Measurements from ENCODE around the gene ASB9. TPM values are rescaled to one million over a fixed set of nuclear protein-coding genes. Genes with fewer than 3 reads are reported as not detected.
A peak's percentile ranks its signal among the peaks of the same experiment; 100 is the strongest.
"Not testable (repeated sequence)": the region's sequence is repeated elsewhere in the genome, so short reads cannot be mapped to it uniquely, and the experiment has no call there.

Gene ASB9
- total RNA-seq, 1 experiment from 2014 or later, result 0.68 TPM

- intact Hi-C loops (cut with micrococcal nuclease), result no loop called here
- H3K4me1 Mint-ChIP-seq (ENCODE audit: insufficient read depth, unreplicated experiment), result no peaks in the 10 kb centered on the region
- no peak overlapping the region for H3K4me3 Mint-ChIP-seq (ENCODE audit: unreplicated experiment)
- DNase-seq (ENCODE audit: unreplicated experiment), result no peak
- CTCF ChIA-PET, result no interaction called here
- BruUV-seq (replicated peaks), result no TSS peak
- no peak for TF ChIP-seq CTCF (IDR thresholded peaks at IDR 0.05; ENCODE audit: unreplicated experiment)
- H3K27ac Mint-ChIP-seq (ENCODE audit: low read depth, unreplicated experiment), result no peak overlapping the region
- no peaks in the 10 kb centered on the region for H3K36me3 Mint-ChIP-seq (ENCODE audit: insufficient read depth, unreplicated experiment)
- H3K9me3 Mint-ChIP-seq (ENCODE audit: unreplicated experiment), result no peaks in the 10 kb centered on the region
- POLR2A ChIA-PET, result no interaction called here
- peaks cover 53% of the 10 kb centered on the region for H3K27me3 Mint-ChIP-seq (ENCODE audit: insufficient read depth, unreplicated experiment)
Observed at GRCh38 chrX:15204130-15204751, 65.6 kb downstream of the ASB9 start.

- intact Hi-C loops (cut with micrococcal nuclease), result no loop called here
- no peak overlapping the region for H3K27ac Mint-ChIP-seq (ENCODE audit: low read depth, unreplicated experiment)
- H3K4me1 Mint-ChIP-seq (ENCODE audit: insufficient read depth, unreplicated experiment), result no peaks in the 10 kb centered on the region
- ChIA-PET POLR2A (no interaction called here), CTCF (interaction anchor here (0.6 kb wide), 1 partner anchor 14 kb away, joined by 3 read pairs; no protein-coding TSS in a partner anchor)
- no peaks in the 10 kb centered on the region for H3K36me3 Mint-ChIP-seq (ENCODE audit: insufficient read depth, unreplicated experiment)
- peaks cover 53% of the 10 kb centered on the region for H3K27me3 Mint-ChIP-seq (ENCODE audit: insufficient read depth, unreplicated experiment)
- H3K9me3 Mint-ChIP-seq (ENCODE audit: unreplicated experiment), result no peaks in the 10 kb centered on the region
- no TSS peak for BruUV-seq (replicated peaks)
- H3K4me3 Mint-ChIP-seq (ENCODE audit: unreplicated experiment), result no peak overlapping the region
- TF ChIP-seq CTCF (IDR thresholded peaks at IDR 0.05; ENCODE audit: unreplicated experiment), result no peak
- no peak for DNase-seq (ENCODE audit: unreplicated experiment)
Observed at GRCh38 chrX:15203694-15204093, 66.2 kb downstream of the ASB9 start.

- Mint-ChIP-seq H3K27me3 (ENCODE audit: insufficient read depth, unreplicated experiment) (peaks cover 51% of the 10 kb centered on the region), H3K4me1 (ENCODE audit: insufficient read depth, unreplicated experiment) (no peaks in the 10 kb centered on the region), H3K9me3 (ENCODE audit: unreplicated experiment) (no peaks in the 10 kb centered on the region), H3K4me3 (ENCODE audit: unreplicated experiment) (no peak overlapping the region), H3K27ac (ENCODE audit: low read depth, unreplicated experiment) (no peak overlapping the region), H3K36me3 (ENCODE audit: insufficient read depth, unreplicated experiment) (no peaks in the 10 kb centered on the region)
- ChIA-PET CTCF (interaction anchor here (1.0 kb wide), 1 partner anchor 59 kb away, joined by 4 read pairs; no protein-coding TSS in a partner anchor), POLR2A (interaction anchor here (0.6 kb wide), 1 partner anchor 1145 kb away, joined by 6 read pairs; no protein-coding TSS in a partner anchor)
- TF ChIP-seq CTCF (IDR thresholded peaks at IDR 0.05; ENCODE audit: unreplicated experiment), result no peak
- DNase-seq (ENCODE audit: unreplicated experiment), result peak; percentile 27
- intact Hi-C loops (cut with micrococcal nuclease), result no loop called here
- no TSS peak for BruUV-seq (replicated peaks)
Observed at GRCh38 chrX:15202454-15203177, 67.3 kb downstream of the ASB9 start.

- Mint-ChIP-seq H3K4me3 (ENCODE audit: unreplicated experiment) (no peak overlapping the region), H3K36me3 (ENCODE audit: insufficient read depth, unreplicated experiment) (no peaks in the 10 kb centered on the region), H3K9me3 (ENCODE audit: unreplicated experiment) (no peaks in the 10 kb centered on the region), H3K27ac (ENCODE audit: low read depth, unreplicated experiment) (no peak overlapping the region), H3K27me3 (ENCODE audit: insufficient read depth, unreplicated experiment) (peaks cover 33% of the 10 kb centered on the region), H3K4me1 (ENCODE audit: insufficient read depth, unreplicated experiment) (no peaks in the 10 kb centered on the region)
- DNase-seq (ENCODE audit: unreplicated experiment), result no peak
- CTCF ChIA-PET, result no interaction called here
- no TSS peak for BruUV-seq (replicated peaks)
- TF ChIP-seq CTCF (IDR thresholded peaks at IDR 0.05; ENCODE audit: unreplicated experiment), result no peak
- POLR2A ChIA-PET, result interaction anchor here (0.7 kb wide), 1 partner anchor 134 kb away, joined by 3 read pairs; no protein-coding TSS in a partner anchor
- intact Hi-C loops (cut with micrococcal nuclease), result no loop called here
Observed at GRCh38 chrX:15200871-15201270, 69.0 kb downstream of the ASB9 start.

- H3K4me3 Mint-ChIP-seq (ENCODE audit: unreplicated experiment); POLR2A ChIA-PET; H3K4me1 Mint-ChIP-seq (ENCODE audit: insufficient read depth, unreplicated experiment); H3K27ac Mint-ChIP-seq (ENCODE audit: low read depth, unreplicated experiment); intact Hi-C loops (cut with micrococcal nuclease); H3K36me3 Mint-ChIP-seq (ENCODE audit: insufficient read depth, unreplicated experiment); H3K9me3 Mint-ChIP-seq (ENCODE audit: unreplicated experiment); BruUV-seq (replicated peaks); DNase-seq (ENCODE audit: unreplicated experiment): not testable (repeated sequence)
- peaks cover 33% of the 10 kb centered on the region for H3K27me3 Mint-ChIP-seq (ENCODE audit: insufficient read depth, unreplicated experiment)
- CTCF ChIA-PET, result interaction anchor here (0.6 kb wide), 1 partner anchor 10 kb away, joined by 3 read pairs; no protein-coding TSS in a partner anchor
Observed at GRCh38 chrX:15198608-15199202, 71.2 kb downstream of the ASB9 start.

All from MCF 10A (cell line).